ENCODE results near the gene AGMAT. TPM values are rescaled to one million over a fixed set of nuclear protein-coding genes. Genes with fewer than 3 reads are reported as not detected.

AGMAT gene
- total and polyA plus RNA-seq, 9 of the 15 experiments (the other 6 are each of a cell fraction or from before 2014, with no cell fraction given), result not detected

DNA sequence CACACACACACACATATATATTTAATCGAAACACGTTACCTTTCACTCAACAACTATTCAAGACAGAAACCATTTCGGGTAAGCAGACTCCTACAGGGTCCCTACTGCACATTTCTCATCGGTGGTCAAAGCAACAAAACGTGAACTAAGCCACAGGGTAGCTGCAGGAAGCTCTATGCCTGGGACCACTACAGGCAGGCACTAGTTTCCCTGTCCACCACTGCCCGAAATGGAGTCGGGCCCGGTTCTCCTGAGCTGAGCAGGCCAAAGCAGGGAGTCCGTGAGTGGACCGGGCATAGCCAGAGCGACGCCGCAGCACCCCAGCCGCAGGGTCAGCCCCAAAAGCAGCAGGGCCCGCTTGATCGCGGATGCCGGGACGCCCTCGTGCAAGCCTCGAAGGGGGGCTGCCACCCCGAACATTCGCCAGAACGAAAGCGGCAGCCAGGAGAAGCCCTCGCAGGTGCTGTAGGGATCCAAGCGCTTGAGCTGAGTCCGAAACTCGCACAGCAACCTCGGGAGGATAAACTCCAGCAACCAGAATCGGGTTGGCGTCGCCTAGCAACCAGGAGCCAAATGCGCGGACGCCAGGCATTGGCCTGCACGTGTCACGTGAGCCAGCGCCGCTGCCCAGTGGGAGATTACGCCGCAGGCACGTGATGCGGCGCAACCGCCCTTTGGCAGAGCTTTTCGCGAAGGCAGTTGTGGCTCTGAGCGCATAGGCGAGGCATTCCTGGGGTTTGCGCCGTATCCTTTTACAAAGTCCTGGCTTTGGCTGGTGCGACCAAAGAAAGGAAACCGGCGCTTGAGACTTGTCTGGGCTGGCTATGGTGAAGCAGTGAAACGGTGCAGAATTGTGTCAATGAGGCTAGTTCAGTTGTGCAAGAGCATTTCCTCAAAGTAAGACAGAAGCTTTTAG is 18.5 kb upstream of the AGMAT start (continued):
- TF ChIP-seq FOS (IDR thresholded peaks at IDR 0.05; ENCODE audit: extremely low read depth, insufficient read length) (peak; percentile 80), DACH1 (IDR thresholded peaks at IDR 0.05; ENCODE audit: partially characterized antibody) (no peak), SRSF7 (optimal IDR thresholded peaks at IDR 0.05; ENCODE audit: low read depth, low read length) (no peak), FOXM1 (IDR thresholded peaks at IDR 0.05; ENCODE audit: low read depth) (no peak), FOXM1 (CRISPR knock-in tag; IDR thresholded peaks at IDR 0.05; ENCODE audit: low read depth) (no peak), ZNF140 (CRISPR knock-in tag; IDR thresholded peaks at IDR 0.05) (no peak), PTTG1 (tag; IDR thresholded peaks at IDR 0.05; ENCODE audit: low read depth) (no peak), DDX20 (tag; IDR thresholded peaks at IDR 0.05; ENCODE audit: low read depth) (no peak), HDAC6 (IDR thresholded peaks at IDR 0.05; ENCODE audit: low read depth, low read length) (no peak), ZNF124 (CRISPR knock-in tag; IDR thresholded peaks at IDR 0.05) (no peak), NFYB (IDR thresholded peaks at IDR 0.05; ENCODE audit: extremely low read depth, insufficient read length) (peak; percentile 87), ZNF449 (CRISPR knock-in tag; IDR thresholded peaks at IDR 0.05) (no peak), MNT (conservative IDR thresholded peaks at IDR 0.05) (peak; percentile 24 to 34; a peak in 1 of 4 replicates), ZNF707 (CRISPR knock-in tag; conservative IDR thresholded peaks at IDR 0.05) (no peak), ZBTB9 (CRISPR knock-in tag; IDR thresholded peaks at IDR 0.05) (no peak), NR2C2 (CRISPR knock-in tag; IDR thresholded peaks at IDR 0.05) (no peak), NR2C2 (tag; IDR thresholded peaks at IDR 0.05) (0 out of 2 replicates have a peak, but pooled peaks have one; percentile 18), ZNF41 (CRISPR knock-in tag; conservative IDR thresholded peaks at IDR 0.05) (no peak), CREB1 (IDR thresholded peaks at IDR 0.05) (no peak), CREB1 (CRISPR knock-in tag; IDR thresholded peaks at IDR 0.05) (0 out of 2 replicates have a peak, but pooled peaks have one; percentile 22), ADNP (tag; IDR thresholded peaks at IDR 0.05) (no peak)
- TF ChIP-seq, protein P1, sequence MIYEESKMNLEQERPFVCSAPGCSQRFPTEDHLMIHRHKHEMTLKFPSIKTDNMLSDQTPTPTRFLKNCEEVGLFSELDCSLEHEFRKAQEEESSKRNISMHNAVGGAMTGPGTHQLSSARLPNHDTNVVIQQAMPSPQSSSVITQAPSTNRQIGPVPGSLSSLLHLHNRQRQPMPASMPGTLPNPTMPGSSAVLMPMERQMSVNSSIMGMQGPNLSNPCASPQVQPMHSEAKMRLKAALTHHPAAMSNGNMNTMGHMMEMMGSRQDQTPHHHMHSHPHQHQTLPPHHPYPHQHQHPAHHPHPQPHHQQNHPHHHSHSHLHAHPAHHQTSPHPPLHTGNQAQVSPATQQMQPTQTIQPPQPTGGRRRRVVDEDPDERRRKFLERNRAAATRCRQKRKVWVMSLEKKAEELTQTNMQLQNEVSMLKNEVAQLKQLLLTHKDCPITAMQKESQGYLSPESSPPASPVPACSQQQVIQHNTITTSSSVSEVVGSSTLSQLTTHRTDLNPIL (CRISPR knock-in tag; IDR thresholded peaks at IDR 0.05), result no peak

Measured in K562 (cell line).